Karpas-422 (cell line): ENCODE results near the gene SCARB2. TPM values are rescaled to one million over a fixed set of nuclear protein-coding genes. Genes with fewer than 3 reads are reported as not detected.
"Not testable (repeated sequence)": the region's sequence is repeated elsewhere in the genome, so short reads cannot be mapped to it uniquely, and the experiment has no call there.

Experiments used
- DNase-seq: peaks from one replicate; pipeline ENCODE4 v3.0.0-alpha.2; 2015
- H2AFZ ChIP-seq: fragments of 200-600 bp; sonication (generic); 2 replicates; pipeline ENCODE4 v1.6.1; 2014; ENCODE audit warnings: antibody characterized with exemption, low read length, mixed read lengths
- H3K27ac ChIP-seq: fragments of 200-600 bp; sonication (generic); 2 replicates; pipeline ENCODE4 v1.5.1; 2014; ENCODE audit warnings: mild to moderate bottlenecking, low read length, moderate library complexity
- H3K27me3 ChIP-seq: fragments of 200-600 bp; sonication (generic); 2 replicates; pipeline ENCODE4 v1.6.1; 2014; ENCODE audit warnings: low read length, mixed read lengths
- H3K36me3 ChIP-seq: fragments of 200-600 bp; sonication (generic); 2 replicates; pipeline ENCODE4 v1.6.1; 2014; ENCODE audit warnings: low read length, mixed read lengths; ENCODE audit not compliant: insufficient read depth
- H3K4me1 ChIP-seq: fragments of 200-600 bp; sonication (generic); 2 replicates; pipeline ENCODE4 v1.6.1; 2014; ENCODE audit warnings: mild to moderate bottlenecking, low read length, mixed read lengths
- H3K4me2 ChIP-seq: fragments of 200-600 bp; sonication (generic); 2 replicates; pipeline ENCODE4 v1.6.1; 2014; ENCODE audit warnings: low read length, low read depth, mild to moderate bottlenecking; ENCODE audit not compliant: poor library complexity, severe bottlenecking
- H3K4me3 ChIP-seq: fragments of 200-600 bp; sonication (generic); 2 replicates; pipeline ENCODE4 v1.5.1; 2014; ENCODE audit warnings: mild to moderate bottlenecking, antibody characterized with exemption, low read length, mixed read lengths
- H3K79me2 ChIP-seq: fragments of 200-600 bp; sonication (generic); 2 replicates; pipeline ENCODE4 v1.6.1; 2014; ENCODE audit warnings: mild to moderate bottlenecking, low read length, mixed read lengths
- H3K9ac ChIP-seq: fragments of 200-600 bp; sonication (generic); 2 replicates; pipeline ENCODE4 v1.6.0; 2014; ENCODE audit warnings: low read length
- H3K9me2 ChIP-seq: fragments of 200-600 bp; sonication (generic), shearing (Covaris generic); replicated peaks from 2 replicates; pipeline ENCODE4 v1.6.0; 2014; ENCODE audit warnings: mild to moderate bottlenecking, low read length, moderate library complexity; ENCODE audit not compliant: insufficient read depth
- H3K9me3 ChIP-seq: fragments of 300-700, 200-600 bp; sonication (generic); 2 replicates; pipeline ENCODE4 v1.6.1; 2014; ENCODE audit warnings: low read length, mixed read lengths
- H4K20me1 ChIP-seq: fragments of 200-600 bp; sonication (generic); 2 replicates; pipeline ENCODE4 v1.6.1; 2014; ENCODE audit warnings: mild to moderate bottlenecking, antibody characterized with exemption, low read length, low read depth; ENCODE audit not compliant: insufficient read depth
- total RNA-seq: library from RNA; depleted of rRNA; stranded (reverse); fragments of >200 nt; shearing (Covaris generic); gene quantifications from 2 replicates; pipeline ENCODE4 v1.2.3, GENCODE V29; 2014; ENCODE audit warnings: low replicate concordance

SCARB2 gene
- total RNA-seq, 1 experiment from 2014 or later = 6.8 TPM

GRCh38 chr4:76251441-76252270 lies 38.0 kb upstream of the SCARB2 start, which contains the start of gene FAM47E:
Gene FAM47E (plus strand): TSS chr4:76251721. CDS start chr4:76251747, 26 bp downstream.
- no peaks in the 10 kb centered on the region for H3K27me3 ChIP-seq
- H3K9me3 ChIP-seq = no peaks in the 10 kb centered on the region
- no peaks in the 10 kb centered on the region for H4K20me1 ChIP-seq
- no peak within 1 kb of the TSS for H3K4me2 ChIP-seq
- no peak within 1 kb of the TSS for H2AFZ ChIP-seq
- H3K9me2 ChIP-seq = no peaks in the 10 kb centered on the region
- no peaks in the 10 kb centered on the region for H3K4me1 ChIP-seq
- H3K4me3 ChIP-seq = no peak within 1 kb of the TSS
- H3K9ac ChIP-seq = no peak within 1 kb of the TSS
- H3K27ac ChIP-seq = no peak within 1 kb of the TSS
- DNase-seq = no peak
- no peaks in the 10 kb centered on the region for H3K36me3 ChIP-seq
- no peaks in the 10 kb centered on the region for H3K79me2 ChIP-seq

GRCh38 chr4:76250962-76251361 lies 37.3 kb upstream of the SCARB2 start:
- no peak overlapping the region for H3K4me2 ChIP-seq

GRCh38 chr4:76246852-76247251 lies 33.2 kb upstream of the SCARB2 start:
- no peak for DNase-seq
- H3K9me2 ChIP-seq = no peaks in the 10 kb centered on the region
- no peak overlapping the region for H3K9ac ChIP-seq
- H3K27ac ChIP-seq = no peak overlapping the region
- no peaks in the 10 kb centered on the region for H3K79me2 ChIP-seq
- H3K4me3 ChIP-seq = no peak overlapping the region
- no peak overlapping the region for H2AFZ ChIP-seq
- no peaks in the 10 kb centered on the region for H3K36me3 ChIP-seq
- H3K4me1 ChIP-seq = no peaks in the 10 kb centered on the region
- no peaks in the 10 kb centered on the region for H3K27me3 ChIP-seq
- H3K4me2 ChIP-seq = no peak overlapping the region
- no peaks in the 10 kb centered on the region for H3K9me3 ChIP-seq
- H4K20me1 ChIP-seq = no peaks in the 10 kb centered on the region

More at GRCh38 chr4:76250962-76251361, 37.3 kb upstream of the SCARB2 start:
- Histone ChIP-seq H3K9me3 (no peaks in the 10 kb centered on the region), H3K27ac (no peak overlapping the region), H4K20me1 (no peaks in the 10 kb centered on the region), H3K27me3 (no peaks in the 10 kb centered on the region), H2AFZ (no peak overlapping the region), H3K9ac (no peak overlapping the region), H3K79me2 (no peaks in the 10 kb centered on the region), H3K36me3 (no peaks in the 10 kb centered on the region), H3K4me3 (no peak overlapping the region), H3K9me2 (no peaks in the 10 kb centered on the region), H3K4me1 (no peaks in the 10 kb centered on the region)
- DNase-seq = no peak

- Histone ChIP-seq H3K36me3 (no peaks in the 10 kb centered on the region), H3K27ac (no peak overlapping the region), H4K20me1 (no peaks in the 10 kb centered on the region), H3K79me2 (no peaks in the 10 kb centered on the region), H3K4me1 (no peaks in the 10 kb centered on the region), H3K9me3 (no peaks in the 10 kb centered on the region), H3K4me2 (no peak overlapping the region), H3K27me3 (no peaks in the 10 kb centered on the region), H3K4me3 (no peak overlapping the region), H3K9me2 (no peaks in the 10 kb centered on the region), H2AFZ (no peak overlapping the region), H3K9ac (no peak overlapping the region)
- DNase-seq = no peak
Observed at GRCh38 chr4:76246025-76246424, 32.4 kb upstream of the SCARB2 start.

GRCh38 chr4:76243877-76244276 lies 30.3 kb upstream of the SCARB2 start:
- not testable (repeated sequence) for H3K9me3 ChIP-seq, H2AFZ ChIP-seq, H3K4me3 ChIP-seq, H3K27me3 ChIP-seq, H3K27ac ChIP-seq, H4K20me1 ChIP-seq, H3K9ac ChIP-seq, H3K79me2 ChIP-seq, H3K4me2 ChIP-seq, H3K36me3 ChIP-seq, H3K4me1 ChIP-seq, H3K9me2 ChIP-seq, DNase-seq

GRCh38 chr4:76240236-76240635 lies 26.6 kb upstream of the SCARB2 start:
- no peaks in the 10 kb centered on the region for H3K4me1 ChIP-seq
- H3K4me2 ChIP-seq = no peak overlapping the region
- DNase-seq = no peak
- no peak overlapping the region for H3K9ac ChIP-seq
- no peaks in the 10 kb centered on the region for H4K20me1 ChIP-seq
- H3K27me3 ChIP-seq = no peaks in the 10 kb centered on the region
- no peak overlapping the region for H2AFZ ChIP-seq
- no peak overlapping the region for H3K4me3 ChIP-seq
- H3K9me3 ChIP-seq = no peaks in the 10 kb centered on the region
- no peaks in the 10 kb centered on the region for H3K9me2 ChIP-seq
- no peaks in the 10 kb centered on the region for H3K36me3 ChIP-seq
- H3K79me2 ChIP-seq = no peaks in the 10 kb centered on the region
- H3K27ac ChIP-seq = no peak overlapping the region

GRCh38 chr4:76238701-76239100 lies 25.1 kb upstream of the SCARB2 start:
- Histone ChIP-seq H3K9me2 (no peaks in the 10 kb centered on the region), H3K9me3 (no peaks in the 10 kb centered on the region), H3K4me1 (no peaks in the 10 kb centered on the region), H3K9ac (no peak overlapping the region), H3K27ac (no peak overlapping the region), H3K36me3 (no peaks in the 10 kb centered on the region), H3K4me3 (no peak overlapping the region), H2AFZ (no peak overlapping the region), H3K79me2 (no peaks in the 10 kb centered on the region), H3K4me2 (no peak overlapping the region), H4K20me1 (no peaks in the 10 kb centered on the region), H3K27me3 (no peaks in the 10 kb centered on the region)
- DNase-seq = no peak

- no peaks in the 10 kb centered on the region for H3K9me2 ChIP-seq
- no peak overlapping the region for H3K9ac ChIP-seq
- no peak overlapping the region for H2AFZ ChIP-seq
- H3K36me3 ChIP-seq = no peaks in the 10 kb centered on the region
- H3K4me3 ChIP-seq = no peak overlapping the region
- DNase-seq = no peak
- no peaks in the 10 kb centered on the region for H3K9me3 ChIP-seq
- no peaks in the 10 kb centered on the region for H3K79me2 ChIP-seq
- no peaks in the 10 kb centered on the region for H3K4me1 ChIP-seq
- H4K20me1 ChIP-seq = no peaks in the 10 kb centered on the region
- no peak overlapping the region for H3K27ac ChIP-seq
- no peak overlapping the region for H3K4me2 ChIP-seq
- no peaks in the 10 kb centered on the region for H3K27me3 ChIP-seq
Observed at GRCh38 chr4:76238236-76238635, 24.6 kb upstream of the SCARB2 start.
